ENCODE measurements around the gene DAB1. TPM values are rescaled to one million over a fixed set of nuclear protein-coding genes. Genes with fewer than 3 reads are reported as not detected.

Gene DAB1
- total RNA-seq, 2 experiments from 2014 or later: 0.52 to 0.61 TPM

GRCh38 chr1:57411262-57411661 lies 12.6 kb downstream of the DAB1 start:
- H3K4me1 ChIP-seq (ENCODE audit: insufficient read depth, low read length): no peaks in the 10 kb centered on the region
- H3K9me3 Mint-ChIP-seq: peaks cover 5% of the 10 kb centered on the region
- H3K27ac ChIP-seq (ENCODE audit: low read depth in 1 of 2, low read length in 2 of 2): no peak overlapping the region
- H3K36me3 ChIP-seq (ENCODE audit: insufficient read depth, low read length): no peaks in the 10 kb centered on the region
- no peak overlapping the region for H3K27ac Mint-ChIP-seq
- peaks cover 0 to 3% of the 10 kb centered on the region in 2 experiments for H3K9me3 ChIP-seq (ENCODE audit: control insufficient read depth in 1 of 2, insufficient read depth in 1 of 2, low read length in 2 of 2)
- peaks cover 18% of the 10 kb centered on the region for H3K27me3 Mint-ChIP-seq
- H3K4me3 ChIP-seq (ENCODE audit: low read length): no peak overlapping the region
- intact Hi-C loops (cut with DNase I, micrococcal nuclease): no loop called here
- no peaks in the 10 kb centered on the region for H3K36me3 Mint-ChIP-seq (ENCODE audit: low read depth)
- ATAC-seq (ENCODE audit: poor library complexity) (no peak), DNase-seq (no peak)
- no peak overlapping the region for H3K4me3 Mint-ChIP-seq
- ChIA-PET CTCF (no interaction called here), POLR2A (no interaction called here)
- H3K27me3 ChIP-seq (ENCODE audit: control insufficient read depth in 1 of 2, insufficient read depth in 2 of 2, low read length in 2 of 2): peaks cover 0 to 2% of the 10 kb centered on the region in 2 experiments
- H3K4me1 Mint-ChIP-seq (ENCODE audit: low read depth): no peaks in the 10 kb centered on the region
- TF ChIP-seq CTCF (IDR thresholded peaks at IDR 0.05): no peak

- H3K27me3 Mint-ChIP-seq: peaks cover 15% of the 10 kb centered on the region
- Histone ChIP-seq H3K36me3 (ENCODE audit: insufficient read depth, low read length) (no peaks in the 10 kb centered on the region), H3K4me3 (ENCODE audit: low read length) (no peak overlapping the region), H3K4me1 (ENCODE audit: insufficient read depth, low read length) (no peaks in the 10 kb centered on the region), H3K9me3 (ENCODE audit: control insufficient read depth in 1 of 2, insufficient read depth in 1 of 2, low read length in 2 of 2) (peaks cover 0 to 3% of the 10 kb centered on the region in 2 experiments), H3K27ac (ENCODE audit: low read depth in 1 of 2, low read length in 2 of 2) (no peak overlapping the region), H3K27me3 (ENCODE audit: control insufficient read depth in 1 of 2, insufficient read depth in 2 of 2, low read length in 2 of 2) (peaks cover 0 to 2% of the 10 kb centered on the region in 2 experiments)
- ChIA-PET POLR2A (no interaction called here), CTCF (no interaction called here)
- H3K27ac Mint-ChIP-seq: no peak overlapping the region
- ATAC-seq (ENCODE audit: poor library complexity) (no peak), DNase-seq (no peak)
- no peak overlapping the region for H3K4me3 Mint-ChIP-seq
- peaks cover 5% of the 10 kb centered on the region for H3K9me3 Mint-ChIP-seq
- intact Hi-C loops (cut with DNase I, micrococcal nuclease): no loop called here
- TF ChIP-seq CTCF (IDR thresholded peaks at IDR 0.05): no peak
- H3K4me1 Mint-ChIP-seq (ENCODE audit: low read depth): no peaks in the 10 kb centered on the region
- H3K36me3 Mint-ChIP-seq (ENCODE audit: low read depth): no peaks in the 10 kb centered on the region
These were observed 13.4 kb downstream of the DAB1 start for GRCh38 chr1:57410508-57410907.

- CTCF ChIA-PET: no interaction called here
- DNase-seq: no peak
- Mint-ChIP-seq H3K36me3 (ENCODE audit: low read depth) (no peaks in the 10 kb centered on the region), H3K27ac (no peak overlapping the region), H3K4me3 (no peak overlapping the region), H3K27me3 (peaks cover 15% of the 10 kb centered on the region), H3K9me3 (peaks cover 5% of the 10 kb centered on the region), H3K4me1 (ENCODE audit: low read depth) (no peaks in the 10 kb centered on the region)
- H3K27me3 ChIP-seq (ENCODE audit: control insufficient read depth in 1 of 2, insufficient read depth in 2 of 2, low read length in 2 of 2): peaks cover 0 to 2% of the 10 kb centered on the region in 2 experiments
- peaks cover 0 to 3% of the 10 kb centered on the region in 2 experiments for H3K9me3 ChIP-seq (ENCODE audit: control insufficient read depth in 1 of 2, insufficient read depth in 1 of 2, low read length in 2 of 2)
- no peak for TF ChIP-seq CTCF (IDR thresholded peaks at IDR 0.05)
- POLR2A ChIA-PET: no interaction called here
- no peaks in the 10 kb centered on the region for H3K36me3 ChIP-seq (ENCODE audit: insufficient read depth, low read length)
- no peak overlapping the region for H3K27ac ChIP-seq (ENCODE audit: low read depth in 1 of 2, low read length in 2 of 2)
- H3K4me3 ChIP-seq (ENCODE audit: low read length): no peak overlapping the region
- no peak for ATAC-seq (ENCODE audit: poor library complexity)
- intact Hi-C loops (cut with DNase I, micrococcal nuclease): no loop called here
- H3K4me1 ChIP-seq (ENCODE audit: insufficient read depth, low read length): no peaks in the 10 kb centered on the region
These were observed 15.9 kb downstream of the DAB1 start for GRCh38 chr1:57407928-57408327.

Data from CD4-positive, alpha-beta T cell (primary cell).